ENCODE measurements around the gene SLC7A6OS.

The SLC7A6OS gene

GRCh38 chr16:68310774-68311511 lies at the start of gene SLC7A6OS, which contains the start of gene PRMT7:
TSS of gene SLC7A6OS (minus strand) at chr16:68310946. CDS start at chr16:68310926, 20 bp downstream.
TSS of gene PRMT7 (plus strand) at chr16:68311019. CDS start at chr16:68315980, 4,961 bp downstream.
- DNase-seq (ENCODE audit: low spot score), result peak; percentile 91

DNA sequence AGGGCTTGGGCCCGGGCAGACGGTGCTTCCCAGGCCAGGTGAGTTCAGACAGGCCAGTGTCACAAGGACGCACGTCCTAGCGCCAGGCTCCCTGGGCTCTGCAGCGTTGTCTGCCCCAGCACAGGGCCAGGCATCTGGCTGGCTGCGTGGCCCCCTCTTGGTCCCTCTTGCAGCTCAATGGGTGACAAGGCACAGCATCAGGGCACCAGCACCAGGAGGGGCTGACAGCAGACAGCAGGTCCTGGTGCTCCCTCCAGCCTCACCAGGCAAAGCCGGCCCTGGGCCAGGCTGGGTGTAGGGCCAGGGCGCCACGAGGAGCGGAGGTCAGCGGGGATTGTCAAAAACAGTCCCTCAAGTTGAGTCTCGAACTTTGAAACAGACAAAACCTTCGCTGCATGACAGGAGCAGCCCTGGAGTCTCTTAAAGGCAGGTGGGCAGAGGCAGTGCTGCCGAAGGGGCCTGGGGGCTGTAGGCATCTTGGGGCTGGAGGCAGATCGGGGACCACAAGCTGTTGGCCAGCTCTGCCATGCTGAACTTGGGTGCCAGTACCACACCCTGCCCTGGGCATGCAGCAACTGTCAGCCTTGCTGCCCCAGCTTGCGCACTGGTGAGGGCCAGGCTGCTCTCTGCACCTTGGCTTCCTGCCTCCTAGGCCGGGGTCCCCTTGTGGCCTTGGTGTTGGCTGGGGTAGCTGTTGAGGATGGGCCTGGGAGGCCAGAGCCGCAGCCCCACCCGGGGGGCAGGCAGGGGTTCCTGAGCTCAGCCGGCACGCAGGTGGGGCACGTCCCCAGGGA lies 48.8 kb upstream of the SLC7A6OS start:
- DNase-seq (ENCODE audit: low spot score), result no peak

GRCh38 chr16:68358951-68359350 lies 48.2 kb upstream of the SLC7A6OS start:
- DNase-seq (ENCODE audit: low spot score), result no peak

- DNase-seq (ENCODE audit: low spot score), result no peak
These were observed 47.2 kb upstream of the SLC7A6OS start for GRCh38 chr16:68357923-68358322.

DNA sequence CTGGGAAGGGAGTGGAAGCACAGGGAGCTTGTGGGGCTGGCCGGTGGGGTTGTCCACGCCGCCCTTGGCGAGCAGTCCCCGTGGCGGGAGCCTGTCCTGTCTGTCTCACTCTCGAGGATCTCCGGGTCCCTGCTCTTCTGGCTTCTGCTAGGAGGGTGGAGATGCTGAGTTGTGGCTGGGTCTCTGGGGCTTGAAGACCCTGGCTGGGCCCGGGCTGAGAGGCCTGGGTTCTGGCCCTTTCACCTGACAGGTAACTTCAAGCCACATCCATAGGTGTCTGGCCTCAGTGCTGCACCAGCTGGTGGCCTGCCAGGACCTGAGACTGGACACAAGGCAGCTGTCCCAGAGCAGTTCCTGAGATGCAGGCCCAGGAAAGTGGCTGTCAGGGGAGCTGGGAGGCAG lies 46.8 kb upstream of the SLC7A6OS start:
- no peak for DNase-seq (ENCODE audit: low spot score)

- DNase-seq (ENCODE audit: low spot score), result no peak
These were observed 46.2 kb upstream of the SLC7A6OS start for GRCh38 chr16:68356919-68357286.

DNA sequence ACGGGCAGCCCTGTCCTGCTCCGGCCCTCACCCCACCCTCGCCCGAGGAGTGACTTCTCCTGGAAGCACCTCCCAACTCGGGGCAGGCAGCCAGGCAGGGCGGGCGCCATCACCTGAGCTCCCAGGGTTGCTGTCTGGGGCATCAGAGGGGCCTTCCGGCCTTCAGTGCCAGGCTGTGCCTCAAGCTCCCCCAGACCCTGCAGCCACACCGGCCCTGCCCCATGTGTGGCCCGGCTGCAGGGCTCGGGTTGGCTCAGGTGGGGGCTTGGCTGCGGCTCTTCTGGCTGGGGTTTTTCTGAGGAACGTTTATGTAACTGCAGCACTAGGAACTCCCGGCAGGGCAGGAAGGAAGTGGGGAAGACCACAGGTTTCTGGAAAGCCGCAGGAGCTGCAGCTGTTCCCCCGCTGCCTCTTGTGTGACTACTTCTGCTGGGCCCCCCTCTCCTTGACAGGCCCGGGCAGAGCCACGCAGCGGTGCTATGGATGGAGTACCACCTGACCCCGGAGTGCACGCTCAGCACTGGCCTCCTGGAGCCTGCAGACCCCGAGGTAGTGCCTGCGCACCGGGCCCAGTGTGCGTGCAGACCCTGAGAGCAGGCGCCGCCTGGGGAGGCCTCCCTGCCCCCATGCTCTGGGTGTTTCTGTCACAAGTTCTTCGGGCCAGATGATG lies 45.6 kb upstream of the SLC7A6OS start:
- DNase-seq (ENCODE audit: low spot score), result peak; percentile 78

DNA sequence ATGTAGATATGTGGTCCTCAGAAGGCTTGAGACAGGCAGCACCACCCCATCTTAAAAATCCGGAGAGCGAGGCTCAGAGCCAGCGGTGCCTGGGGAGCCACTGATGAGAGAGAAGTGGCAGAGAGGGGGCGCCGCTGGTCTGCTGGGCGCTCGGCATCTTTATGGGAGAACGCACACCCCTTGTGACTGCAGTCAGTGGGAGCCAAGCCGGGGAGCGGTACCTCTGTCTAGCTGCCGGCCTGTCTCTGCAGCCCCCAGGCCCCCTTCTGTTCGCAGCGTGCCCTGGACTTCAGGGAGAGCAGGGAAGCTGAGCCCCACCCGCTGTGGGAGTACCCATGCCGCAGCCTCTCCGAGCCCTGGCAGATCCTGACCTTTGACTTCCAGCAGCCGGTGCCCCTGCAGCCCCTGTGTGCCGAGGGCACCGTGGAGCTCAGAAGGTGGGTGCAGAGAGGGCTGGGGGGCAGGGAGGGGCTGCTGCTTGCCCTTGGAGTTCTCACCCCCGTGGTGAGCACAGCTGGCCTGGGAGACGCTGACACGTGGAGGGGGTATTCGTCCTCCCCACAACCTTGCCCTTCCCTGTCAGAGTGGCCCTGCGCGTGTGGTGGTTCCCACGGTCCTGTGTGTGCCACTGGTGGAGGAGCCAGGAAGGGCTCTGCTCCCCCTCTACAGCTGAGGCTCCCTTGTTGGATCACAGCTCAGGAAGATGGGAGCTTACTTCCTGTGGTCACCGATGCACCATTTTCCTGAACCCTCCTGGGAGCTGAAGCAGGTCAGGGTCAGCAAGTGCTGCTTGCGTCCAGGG lies 44.9 kb upstream of the SLC7A6OS start:
- no peak for DNase-seq (ENCODE audit: low spot score)

DNA sequence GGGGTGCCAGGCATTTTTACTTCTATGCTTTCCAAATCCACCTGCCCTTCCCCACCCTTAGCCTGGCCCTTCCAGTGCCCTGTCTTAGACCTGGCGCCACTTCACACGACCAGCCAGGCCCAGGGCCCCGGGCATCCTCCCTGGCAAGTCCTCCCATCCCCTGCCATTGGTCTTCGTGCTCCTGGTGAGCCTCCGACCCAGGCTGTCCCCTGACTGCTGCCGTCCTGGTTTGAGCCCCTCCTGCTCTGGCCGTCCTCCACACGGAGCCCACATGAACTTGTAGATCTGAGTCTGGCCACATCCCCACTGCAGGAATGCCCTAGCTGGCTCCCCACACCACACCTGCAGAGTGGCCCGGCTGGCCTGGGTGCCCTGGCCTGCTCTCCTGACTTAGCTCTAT lies 44.1 kb upstream of the SLC7A6OS start:
- DNase-seq (ENCODE audit: low spot score), result no peak

GRCh38 chr16:68353366-68353765 lies 42.6 kb upstream of the SLC7A6OS start:
- DNase-seq (ENCODE audit: low spot score), result no peak

- DNase-seq (ENCODE audit: low spot score), result no peak
These were observed 41.3 kb upstream of the SLC7A6OS start for GRCh38 chr16:68351991-68352431.

GRCh38 chr16:68351463-68351862 lies 40.7 kb upstream of the SLC7A6OS start:
- DNase-seq (ENCODE audit: low spot score), result no peak

GRCh38 chr16:68350813-68351350 lies 40.1 kb upstream of the SLC7A6OS start:
- DNase-seq (ENCODE audit: low spot score), result no peak

- no peak for DNase-seq (ENCODE audit: low spot score)
These were observed 39.2 kb upstream of the SLC7A6OS start for GRCh38 chr16:68349838-68350410.

DNA sequence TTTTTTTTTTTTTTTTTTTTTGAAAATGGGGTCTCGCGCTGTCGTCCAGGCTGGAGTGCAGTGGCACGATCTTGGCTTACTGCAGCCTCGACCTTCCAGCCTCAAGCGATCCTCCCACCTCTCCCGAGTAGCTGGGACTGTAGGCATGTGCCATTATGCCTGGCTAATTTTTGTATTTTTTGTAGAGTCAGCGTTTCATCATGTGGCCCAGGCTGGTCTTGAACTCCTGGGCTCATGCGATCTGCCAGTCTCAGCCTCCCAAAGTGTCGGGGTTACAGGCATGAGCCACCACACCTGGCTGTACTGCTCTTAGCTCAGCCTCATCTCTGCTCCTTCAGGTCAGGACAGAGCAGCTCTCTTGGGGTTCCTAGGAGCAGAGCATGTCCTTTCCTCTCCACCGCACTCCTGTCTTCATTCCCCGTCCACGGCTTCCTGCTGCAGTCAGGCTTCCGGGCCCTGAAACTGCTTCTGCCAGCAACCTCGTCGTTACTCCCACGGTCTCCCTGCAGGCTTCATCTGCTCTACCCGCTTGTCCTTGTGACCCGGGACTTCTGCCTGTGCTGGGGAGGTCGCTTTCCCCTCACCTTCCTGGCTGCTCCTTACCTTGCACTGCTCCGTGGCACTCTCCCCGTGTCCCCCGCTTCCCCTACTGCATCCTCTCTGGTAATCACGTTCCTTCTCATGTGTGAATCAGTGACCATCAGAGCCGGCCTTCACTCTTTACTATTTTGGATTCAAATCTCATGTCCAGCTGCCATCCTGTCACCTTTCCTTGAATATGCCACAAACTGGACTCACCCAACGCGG lies 38.1 kb upstream of the SLC7A6OS start:
- DNase-seq (ENCODE audit: low spot score), result no peak

DNA sequence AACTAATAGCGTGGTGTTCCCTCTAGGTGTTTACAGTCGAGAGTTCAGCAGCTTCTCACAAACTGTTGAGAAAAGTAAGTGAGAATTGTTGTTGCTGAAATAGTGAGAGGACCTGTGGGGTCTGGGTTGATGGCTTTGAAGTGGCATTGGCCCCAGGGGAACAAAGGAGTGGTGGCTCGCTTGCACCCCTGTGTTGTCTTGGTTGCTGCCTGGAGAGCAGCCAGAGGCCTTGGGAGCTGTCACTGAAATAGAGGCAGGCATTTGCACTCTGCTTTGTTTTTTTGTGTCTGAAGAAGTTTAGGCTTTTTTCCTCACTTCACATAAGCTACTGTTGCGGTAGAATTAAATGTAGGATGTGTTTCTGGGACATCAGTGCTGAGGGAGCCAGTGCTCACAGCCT lies 36.9 kb upstream of the SLC7A6OS start:
- DNase-seq (ENCODE audit: low spot score), result no peak

DNA sequence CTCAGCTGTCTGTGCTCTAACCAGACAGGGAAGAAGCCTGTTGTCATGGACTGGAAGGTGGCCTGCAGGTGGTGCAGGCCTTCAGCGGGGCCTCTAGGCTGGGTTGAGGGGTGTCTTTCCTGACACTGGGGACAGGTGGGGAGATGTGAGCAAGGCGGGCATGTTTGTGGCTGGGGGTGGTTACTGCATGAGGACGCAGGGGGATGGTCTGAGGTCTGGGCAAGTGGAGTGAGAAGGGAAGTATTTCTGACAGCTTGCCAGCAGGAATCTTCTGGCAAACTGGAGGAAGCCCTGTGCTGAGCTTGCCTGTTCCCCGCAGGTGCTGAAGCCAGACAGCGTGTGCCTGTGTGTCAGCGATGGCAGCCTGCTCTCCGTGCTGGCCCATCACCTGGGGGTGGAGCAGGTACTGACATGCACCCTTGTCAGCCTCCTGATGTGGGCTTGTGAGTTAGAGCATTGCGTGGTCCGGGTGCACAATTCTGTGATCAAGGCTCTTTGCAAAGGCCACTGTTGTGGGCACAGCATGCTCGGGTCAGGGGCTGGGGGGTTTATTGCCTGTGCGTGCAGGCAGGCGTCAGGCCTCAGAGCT lies 36.2 kb upstream of the SLC7A6OS start:
- no peak for DNase-seq (ENCODE audit: low spot score)

GRCh38 chr16:68345958-68346635 lies 35.4 kb upstream of the SLC7A6OS start:
- DNase-seq (ENCODE audit: low spot score), result no peak

- DNase-seq (ENCODE audit: low spot score), result no peak
These were observed 34.6 kb upstream of the SLC7A6OS start for GRCh38 chr16:68345351-68345810.
